GM18505 (cell line): ENCODE data around the gene NR3C2.
"Not testable (repeated sequence)": the region's sequence is repeated elsewhere in the genome, so short reads cannot be mapped to it uniquely, and the experiment has no call there.

ENCODE experiments used
- ATAC-seq: cut with Tn5 transposase; IDR thresholded peaks from one replicate; pipeline ENCODE4 v1.9.1; 2021; ENCODE audit not compliant: unreplicated experiment
- POLR2A ChIP-seq: IDR thresholded peaks from 4 replicates; pipeline ENCODE4 v1.6.1; 2011; ENCODE audit warnings: borderline replicate concordance; ENCODE audit not compliant: insufficient read depth, insufficient read length; ENCODE audit errors: extremely low read depth

Gene NR3C2

GRCh38 chr4:148192526-148192925 lies 249.7 kb downstream of the NR3C2 start:
- no peak for ATAC-seq
- TF ChIP-seq POLR2A = no peak

DNA sequence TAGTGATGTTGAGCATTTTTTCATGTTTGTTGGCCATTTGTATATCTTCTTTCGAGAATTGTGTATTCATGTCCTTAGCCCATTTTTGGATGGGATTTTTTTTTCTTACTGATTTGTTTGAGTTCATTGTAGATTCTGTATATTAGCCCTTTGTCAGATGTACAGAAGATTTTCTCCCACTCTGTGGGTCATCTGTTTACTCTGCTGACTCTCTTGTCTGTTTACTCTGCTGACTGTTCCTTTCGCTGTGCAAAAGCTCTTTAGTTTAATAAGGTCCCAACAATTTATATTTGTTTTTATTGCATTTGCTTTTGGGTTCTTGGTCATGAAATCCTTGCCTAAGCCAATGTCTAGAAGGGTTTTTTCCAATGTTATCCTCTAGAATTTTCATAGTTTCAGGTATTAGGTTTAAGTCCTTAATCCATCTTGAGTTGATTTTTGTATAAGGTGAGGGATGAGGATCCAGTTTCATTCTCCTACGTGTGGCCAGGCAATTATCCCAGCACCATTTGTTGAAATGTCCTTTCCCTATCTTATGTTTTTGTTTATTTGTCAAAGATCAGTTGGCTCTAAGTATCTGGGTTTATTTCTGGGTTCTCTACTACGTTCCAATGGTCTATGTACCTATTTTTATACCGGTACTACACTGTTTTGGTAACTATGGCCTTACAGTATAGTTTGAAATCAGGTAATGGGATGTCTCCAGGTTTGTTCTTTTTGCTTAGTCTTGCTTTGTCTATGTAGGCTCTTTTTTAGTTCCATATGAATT lies 254.6 kb downstream of the NR3C2 start:
- ATAC-seq = not testable (repeated sequence)

DNA sequence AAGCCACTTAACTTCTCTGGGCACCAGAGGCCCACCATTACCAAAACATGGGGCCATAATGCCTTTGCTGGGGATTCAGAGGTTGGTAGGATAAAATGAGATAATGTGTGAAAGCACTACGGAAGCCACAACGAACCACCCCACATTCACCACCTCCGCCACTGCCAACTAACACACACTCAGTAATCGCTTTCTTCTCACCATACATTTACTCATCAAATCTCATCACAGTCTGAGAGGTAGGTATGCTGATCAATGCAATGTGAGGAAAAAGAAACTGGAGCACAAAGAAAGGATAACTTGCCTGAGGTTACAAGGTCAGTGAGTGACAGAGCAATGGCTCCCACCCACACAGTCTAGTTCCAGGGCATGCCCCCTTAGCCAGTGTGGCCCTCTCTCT lies 257.3 kb downstream of the NR3C2 start:
- no peak for ATAC-seq
- no peak for TF ChIP-seq POLR2A

DNA sequence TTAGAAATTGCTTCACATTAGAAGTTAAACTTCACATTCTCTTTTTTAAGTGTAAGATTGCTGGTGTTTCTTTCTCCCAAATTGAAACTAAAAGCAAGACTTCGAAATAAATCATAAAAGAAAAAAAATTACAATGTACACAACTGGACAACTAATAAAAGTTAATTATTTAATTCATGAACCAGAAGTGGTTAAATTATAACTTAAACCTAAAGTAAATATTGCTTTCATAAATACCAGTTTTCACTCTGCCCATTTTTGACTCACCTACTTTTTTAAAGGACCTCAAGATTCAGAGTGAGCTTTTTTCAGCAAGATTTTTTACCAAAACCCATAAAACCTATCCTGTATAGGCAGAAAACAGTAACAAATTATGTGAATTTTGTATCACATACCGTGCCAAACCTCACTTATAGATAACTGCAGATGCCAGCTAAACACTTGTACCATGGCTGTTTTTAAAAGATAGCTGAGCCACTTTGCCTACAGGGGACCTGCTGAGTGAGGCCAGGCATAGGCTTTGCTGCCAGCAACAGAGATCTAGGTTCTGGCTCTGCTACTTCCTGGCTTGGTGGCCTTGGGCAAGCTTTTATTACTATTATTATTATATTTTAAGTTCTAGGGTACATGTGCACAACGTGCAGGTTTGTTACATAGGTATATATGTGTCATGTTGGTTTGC lies 259.8 kb downstream of the NR3C2 start:
- TF ChIP-seq POLR2A = no peak
- ATAC-seq = no peak

- ATAC-seq = no peak
- no peak for TF ChIP-seq POLR2A
Measured at GRCh38 chr4:148173397-148174017, 268.7 kb downstream of the NR3C2 start.

- no peak for ATAC-seq
- TF ChIP-seq POLR2A = no peak
Measured at GRCh38 chr4:148171596-148171995, 270.6 kb downstream of the NR3C2 start.

DNA sequence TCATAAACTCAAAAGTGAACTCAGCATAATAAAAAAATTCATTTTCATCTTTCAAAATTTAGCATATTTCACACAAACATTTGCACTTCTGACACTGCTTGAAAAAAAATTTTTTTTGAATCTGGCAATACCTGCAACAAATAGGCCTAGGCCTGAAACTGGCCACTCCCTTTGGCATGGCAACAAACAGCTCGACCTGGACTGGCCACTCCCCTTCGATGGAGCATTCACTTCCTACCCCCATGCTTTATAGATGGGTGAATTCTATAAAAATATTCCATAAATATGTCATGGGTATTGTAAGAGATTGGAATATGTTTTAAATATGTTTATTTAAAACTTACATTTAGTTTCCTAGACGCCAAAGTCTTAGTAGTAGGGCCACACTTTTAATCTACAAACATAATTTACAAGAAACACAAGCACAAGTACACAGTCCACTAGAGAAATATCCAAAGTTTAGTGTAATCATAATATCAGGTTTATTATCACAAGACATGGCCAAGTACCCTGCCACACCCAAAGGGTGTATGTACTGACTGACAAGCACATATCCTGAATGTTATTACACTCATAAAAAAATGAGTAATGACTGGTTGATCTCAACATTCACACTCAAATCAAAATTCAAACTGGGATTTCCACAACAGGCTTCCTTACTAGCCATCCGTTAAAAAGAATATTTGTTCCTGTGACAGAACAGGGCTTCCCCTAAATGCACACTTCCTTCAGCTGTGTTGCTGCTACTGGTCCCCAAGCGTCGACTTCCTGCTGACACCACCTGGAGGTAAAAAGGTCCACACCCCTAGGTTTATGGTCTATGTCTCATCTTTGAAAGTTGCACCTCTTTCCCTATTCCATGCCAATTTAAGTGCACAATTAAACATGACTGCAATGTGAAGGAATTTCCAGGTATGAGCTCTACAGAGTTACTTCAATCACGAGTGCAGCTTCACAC lies 271.5 kb downstream of the NR3C2 start:
- no peak for ATAC-seq
- no peak for TF ChIP-seq POLR2A

DNA sequence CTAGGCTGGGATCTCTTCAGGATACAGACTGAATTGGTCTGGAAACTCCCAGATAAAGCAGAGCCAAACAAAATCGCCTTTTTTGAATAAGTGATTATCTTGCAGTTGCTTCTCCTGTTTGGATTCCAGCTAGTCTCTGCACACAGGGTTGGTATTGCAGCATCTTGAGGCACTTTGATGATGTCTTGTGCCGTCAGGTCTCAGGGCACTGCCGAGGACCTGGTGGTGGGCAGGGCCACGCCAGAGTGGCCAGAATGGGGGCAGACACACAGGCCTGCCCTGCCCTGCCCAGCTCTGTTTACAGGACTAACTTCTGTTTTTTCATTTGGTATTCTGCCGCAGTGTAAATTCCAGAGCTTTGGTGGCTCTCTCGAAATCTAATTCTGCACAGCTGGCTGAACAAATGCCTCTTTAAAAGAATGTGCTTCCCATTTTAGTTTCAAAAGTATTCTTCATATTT lies 276.1 kb downstream of the NR3C2 start:
- TF ChIP-seq POLR2A = no peak
- ATAC-seq = no peak

- TF ChIP-seq POLR2A = no peak
- ATAC-seq = no peak
Measured at GRCh38 chr4:148164557-148164956, 277.7 kb downstream of the NR3C2 start.

DNA sequence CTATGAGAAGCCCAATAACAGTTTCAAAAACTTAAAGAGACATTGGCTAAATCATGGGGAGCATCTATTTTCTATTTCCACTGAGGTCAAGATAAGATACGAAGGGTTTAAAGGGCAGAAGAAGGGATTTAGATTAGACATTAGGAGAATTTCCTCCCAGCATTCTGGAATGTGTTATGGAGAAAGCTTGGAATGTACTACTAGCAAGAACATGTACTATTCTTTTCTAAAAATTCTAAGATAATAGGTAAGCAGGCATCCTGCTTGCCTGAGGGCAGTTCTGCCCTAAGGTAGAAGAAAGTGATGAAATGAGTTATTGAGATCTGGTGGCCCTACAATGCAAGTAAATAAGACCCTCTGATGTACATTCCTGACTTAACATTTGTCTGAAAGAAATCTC lies 279.2 kb downstream of the NR3C2 start:
- ATAC-seq = no peak
- no peak for TF ChIP-seq POLR2A

DNA sequence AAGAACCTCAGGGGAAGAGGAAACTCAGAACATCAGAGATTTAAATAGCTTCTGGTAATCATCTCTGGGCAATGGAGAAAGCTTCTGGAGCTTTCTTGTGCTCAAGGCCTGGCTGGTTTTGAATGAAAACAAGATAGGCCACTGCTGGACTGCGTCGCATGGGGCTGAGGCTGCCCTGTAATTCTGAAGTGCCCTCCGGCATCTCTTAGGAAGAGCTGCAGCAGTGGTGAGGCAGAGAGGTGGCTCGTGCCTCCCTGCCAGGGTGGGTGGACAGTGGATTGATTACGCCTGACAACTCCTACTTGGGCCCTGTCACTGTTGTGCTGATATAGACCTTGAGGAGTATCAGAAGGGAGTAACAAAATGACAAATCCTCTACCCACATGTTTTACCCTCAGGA lies 279.7 kb downstream of the NR3C2 start:
- no peak for TF ChIP-seq POLR2A
- ATAC-seq = no peak

- ATAC-seq = no peak
- no peak for TF ChIP-seq POLR2A
Measured at GRCh38 chr4:148161601-148162000, 280.6 kb downstream of the NR3C2 start.

DNA sequence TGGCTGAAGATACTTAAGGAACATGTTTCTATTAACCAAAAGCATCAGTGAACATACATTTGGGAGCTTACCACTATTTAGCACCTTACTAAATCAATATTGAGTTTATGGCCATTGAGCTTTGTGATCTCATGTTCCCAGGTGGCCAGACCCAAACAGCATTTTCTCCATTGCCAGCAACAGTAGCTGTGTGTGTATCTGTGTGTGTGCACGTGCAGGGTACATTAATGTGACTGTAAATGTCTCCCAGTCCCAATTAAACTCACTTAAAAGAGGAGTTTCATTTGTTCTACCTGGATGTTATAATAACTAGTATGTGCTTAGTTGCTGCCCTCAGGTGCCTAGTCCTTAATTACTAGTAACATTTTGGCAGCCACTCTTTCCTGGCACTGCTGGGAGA lies 282.4 kb downstream of the NR3C2 start:
- ATAC-seq = no peak
- no peak for TF ChIP-seq POLR2A
